Panc1 (cell line): Measurements from ENCODE around the gene MAP3K4. TPM values are rescaled to one million over a fixed set of nuclear protein-coding genes. Genes with fewer than 3 reads are reported as not detected.

Experiments
- ATAC-seq: fragments of 200-7000 bp; cut with Tn5 transposase; 2 replicates; pipeline ENCODE4 v1.9.1; 2020; ENCODE audit warnings: mild to moderate bottlenecking, moderate library complexity
- BruUV-seq: library from RNA; stranded (reverse); fragments of 400-500 nt; replicated peaks from 2 replicates; lab custom pipeline; 2021; lab: Mats Ljungman, UMichigan
- CTCF ChIA-PET: fragments of 300-600 bp; sonication (Branson Sonifier 250); formaldehyde crosslinking; loops from one replicate; lab custom pipeline; 2022; ENCODE audit warnings: antibody characterized with exemption; lab: Charles Lee
- POLR2A ChIA-PET: fragments of 300-600 bp; sonication (Branson Sonifier 250); formaldehyde crosslinking; loops from one replicate; lab custom pipeline; 2022; ENCODE audit warnings: antibody characterized with exemption; lab: Charles Lee
- DNase-seq: peaks from one replicate; pipeline ENCODE4 v3.0.0-alpha.2; 2010; ENCODE audit warnings: low read depth, low spot score
- H3K27ac ChIP-seq: 2 replicates; pipeline ENCODE4 v1.5.1; 2011; ENCODE audit warnings: mild to moderate bottlenecking, low read length, inconsistent platforms
- H3K27me3 ChIP-seq: fragments of 200-500 bp; sonication (Bioruptor generic); 2 replicates; pipeline ENCODE4 v1.6.0; 2014; ENCODE audit warnings: low read length, inconsistent platforms; ENCODE audit not compliant: control insufficient read depth, insufficient read depth
- H3K36me3 ChIP-seq: fragments of 200-500 bp; sonication (Bioruptor generic); 2 replicates; pipeline ENCODE4 v1.5.1; 2014; ENCODE audit warnings: inconsistent platforms, mild to moderate bottlenecking, low read length, moderate library complexity; ENCODE audit not compliant: control insufficient read depth, insufficient read depth
- H3K4me1 ChIP-seq: 2 replicates; pipeline ENCODE4 v1.5.1; 2011; ENCODE audit warnings: inconsistent platforms, mild to moderate bottlenecking, low read length, moderate library complexity; ENCODE audit not compliant: control insufficient read depth, insufficient read depth
- H3K4me3 ChIP-seq, 2 experiments: 2 replicates each; pipeline ENCODE4 v1.5.1; 2011 to 2012; ENCODE audit warnings: low read depth in 2 of 2, low read length in 2 of 2, mild to moderate bottlenecking in 2 of 2, inconsistent platforms in 1 of 2, moderate library complexity in 1 of 2
- H3K9me3 ChIP-seq: fragments of 200-500 bp; sonication (Bioruptor generic); 2 replicates; pipeline ENCODE4 v1.5.1; 2014; ENCODE audit warnings: low read depth, mild to moderate bottlenecking, inconsistent platforms, low read length, moderate library complexity; ENCODE audit not compliant: control insufficient read depth, insufficient read depth
- CTCF ChIP-seq: fragments of 450-650 bp; IDR thresholded peaks from 2 replicates; pipeline ENCODE4 v1.5.1; 2017; ENCODE audit warnings: mild to moderate bottlenecking
- POLR2AphosphoS5 ChIP-seq: IDR thresholded peaks from 2 replicates; pipeline ENCODE4 v1.6.1; 2012; ENCODE audit warnings: mild to moderate bottlenecking, low read depth, low read length, moderate library complexity
- REST ChIP-seq, 2 experiments: IDR thresholded peaks; 2 replicates each; pipeline ENCODE4 v1.6.1; 2011 to 2012; ENCODE audit warnings: low read depth in 2 of 2, control low read depth in 1 of 2, low read length in 1 of 2, mild to moderate bottlenecking in 1 of 2, moderate library complexity in 1 of 2; ENCODE audit not compliant: insufficient read depth in 1 of 2
- SIN3A ChIP-seq: IDR thresholded peaks from 2 replicates; pipeline ENCODE4 v1.6.1; 2012; ENCODE audit warnings: low read depth, mild to moderate bottlenecking, low read length, moderate library complexity, borderline replicate concordance; ENCODE audit not compliant: insufficient read depth
- TCF7L2 ChIP-seq: IDR thresholded peaks from 2 replicates; pipeline ENCODE4 v1.6.1; 2011; ENCODE audit warnings: mild to moderate bottlenecking, low read depth, low read length, inconsistent platforms
- in situ Hi-C: cut with HindIII; loops from 2 replicates; pipeline ENCODE4 v1.10.0; 2016; ENCODE audit warnings: low sequenced_read_pairs, low pct_unique_long_range_greater_than_20kb
- intact Hi-C: fragments of 100-400 bp; cut with micrococcal nuclease; formaldehyde crosslinking; loops from one replicate; pipeline ENCODE4 v1.10.0; 2022; ENCODE audit not compliant: unreplicated experiment
- total RNA-seq: library from RNA; stranded (reverse); gene quantifications from one replicate; pipeline ENCODE4 v1.2.1, GENCODE V29; 2021; ENCODE audit not compliant: unreplicated experiment

The MAP3K4 gene
- total RNA-seq, 1 experiment from 2014 or later, result 49.3 TPM

DNA sequence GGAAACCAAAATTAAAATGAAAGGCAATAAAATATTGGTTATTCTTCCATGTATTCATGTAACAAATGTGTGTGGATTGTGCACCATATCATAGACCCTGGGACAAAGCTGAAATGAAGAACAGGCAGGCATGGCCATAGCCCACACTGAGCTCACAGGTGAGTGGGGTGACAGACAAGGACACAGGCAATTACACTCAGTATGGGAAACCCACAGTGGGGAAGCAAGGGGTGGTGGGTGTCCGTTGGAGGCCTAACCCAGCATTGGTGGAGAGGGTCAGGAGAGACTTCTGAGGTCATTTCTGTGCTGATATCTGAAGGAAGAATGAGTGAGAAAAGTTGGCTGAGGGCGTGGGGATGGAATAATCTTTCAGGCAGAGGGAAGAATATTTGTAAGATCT is 47.6 kb upstream of the MAP3K4 start:
- no peak for ATAC-seq
- H3K4me3 ChIP-seq, result no peak overlapping the region
- H3K4me1 ChIP-seq, result no peaks in the 10 kb centered on the region
- no peak for TF ChIP-seq TCF7L2
- TF ChIP-seq CTCF, result no peak
- no peak for TF ChIP-seq REST (IDR thresholded peaks at IDR 0.05; ENCODE audit: insufficient read depth in 1 of 2, low read depth in 2 of 2, low read length in 1 of 2)
- no peak for TF ChIP-seq POLR2AphosphoS5
- TF ChIP-seq SIN3A, result no peak
- intact Hi-C loops, result no loop called here
- DNase-seq, result no peak
- ChIA-PET POLR2A (no interaction called here), CTCF (no interaction called here)
- in situ Hi-C loops, result no loop called here
- no peaks in the 10 kb centered on the region for H3K27me3 ChIP-seq
- no peaks in the 10 kb centered on the region for H3K36me3 ChIP-seq
- BruUV-seq, result no TSS peak
- H3K27ac ChIP-seq, result no peak overlapping the region
- no peaks in the 10 kb centered on the region for H3K9me3 ChIP-seq

DNA sequence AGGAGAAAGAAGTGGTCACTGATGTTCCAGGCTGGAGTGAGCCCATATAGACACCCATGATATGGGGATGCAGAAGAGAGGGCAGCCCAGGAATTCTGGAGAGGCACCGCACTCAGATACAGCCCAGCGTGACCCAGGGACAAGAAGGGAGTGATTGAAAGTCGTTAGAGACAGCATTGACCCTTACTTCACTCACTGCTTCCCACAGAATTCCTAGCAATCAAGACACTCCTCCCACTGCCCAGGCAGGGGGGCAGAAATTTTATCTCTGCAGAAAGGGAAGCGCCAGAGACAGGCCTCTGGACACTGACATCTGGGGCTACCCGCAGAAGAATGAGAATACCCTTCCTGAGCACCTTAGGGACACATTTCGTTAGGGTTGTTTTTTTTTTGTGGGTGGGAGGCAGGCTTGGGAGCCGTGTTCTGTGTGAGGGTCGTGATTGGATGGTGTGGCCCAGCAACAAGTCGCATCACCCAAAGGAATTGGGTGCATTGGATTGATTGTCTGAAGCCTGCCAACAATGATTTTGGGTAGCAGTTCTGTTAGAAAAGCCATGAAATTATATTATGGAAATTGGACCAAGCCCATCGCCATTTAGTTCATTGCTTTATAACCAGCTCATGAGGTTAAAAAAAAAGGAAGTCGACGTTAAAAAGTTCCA is 45.9 kb upstream of the MAP3K4 start:
- TF ChIP-seq CTCF (no peak), REST (IDR thresholded peaks at IDR 0.05; ENCODE audit: insufficient read depth in 1 of 2, low read depth in 2 of 2, low read length in 1 of 2) (no peak), SIN3A (no peak), POLR2AphosphoS5 (no peak), TCF7L2 (no peak)
- DNase-seq (no peak), ATAC-seq (no peak)
- H3K27ac ChIP-seq, result no peak overlapping the region
- CTCF ChIA-PET, result no interaction called here
- BruUV-seq, result no TSS peak
- in situ Hi-C loops, result no loop called here
- no peaks in the 10 kb centered on the region for H3K36me3 ChIP-seq
- no peaks in the 10 kb centered on the region; the same call in 1 of the 2 replicates for H3K4me1 ChIP-seq
- H3K9me3 ChIP-seq, result no peaks in the 10 kb centered on the region
- POLR2A ChIA-PET, result no interaction called here
- intact Hi-C loops, result no loop called here
- no peak overlapping the region for H3K4me3 ChIP-seq
- no peaks in the 10 kb centered on the region for H3K27me3 ChIP-seq
